Hypothalamus (tissue), 51 donors: ENCODE results near the gene PAIP1.
"Not testable (repeated sequence)": the region's sequence is repeated elsewhere in the genome, so short reads cannot be mapped to it uniquely, and the experiment has no call there.

Experiments used
- DNase-seq, 51 donors: peaks; one replicate each; lab custom pipeline; 2025; lab: John Stamatoyannopoulos, UW

The PAIP1 gene, protein sequence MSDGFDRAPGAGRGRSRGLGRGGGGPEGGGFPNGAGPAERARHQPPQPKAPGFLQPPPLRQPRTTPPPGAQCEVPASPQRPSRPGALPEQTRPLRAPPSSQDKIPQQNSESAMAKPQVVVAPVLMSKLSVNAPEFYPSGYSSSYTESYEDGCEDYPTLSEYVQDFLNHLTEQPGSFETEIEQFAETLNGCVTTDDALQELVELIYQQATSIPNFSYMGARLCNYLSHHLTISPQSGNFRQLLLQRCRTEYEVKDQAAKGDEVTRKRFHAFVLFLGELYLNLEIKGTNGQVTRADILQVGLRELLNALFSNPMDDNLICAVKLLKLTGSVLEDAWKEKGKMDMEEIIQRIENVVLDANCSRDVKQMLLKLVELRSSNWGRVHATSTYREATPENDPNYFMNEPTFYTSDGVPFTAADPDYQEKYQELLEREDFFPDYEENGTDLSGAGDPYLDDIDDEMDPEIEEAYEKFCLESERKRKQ

DNA sequence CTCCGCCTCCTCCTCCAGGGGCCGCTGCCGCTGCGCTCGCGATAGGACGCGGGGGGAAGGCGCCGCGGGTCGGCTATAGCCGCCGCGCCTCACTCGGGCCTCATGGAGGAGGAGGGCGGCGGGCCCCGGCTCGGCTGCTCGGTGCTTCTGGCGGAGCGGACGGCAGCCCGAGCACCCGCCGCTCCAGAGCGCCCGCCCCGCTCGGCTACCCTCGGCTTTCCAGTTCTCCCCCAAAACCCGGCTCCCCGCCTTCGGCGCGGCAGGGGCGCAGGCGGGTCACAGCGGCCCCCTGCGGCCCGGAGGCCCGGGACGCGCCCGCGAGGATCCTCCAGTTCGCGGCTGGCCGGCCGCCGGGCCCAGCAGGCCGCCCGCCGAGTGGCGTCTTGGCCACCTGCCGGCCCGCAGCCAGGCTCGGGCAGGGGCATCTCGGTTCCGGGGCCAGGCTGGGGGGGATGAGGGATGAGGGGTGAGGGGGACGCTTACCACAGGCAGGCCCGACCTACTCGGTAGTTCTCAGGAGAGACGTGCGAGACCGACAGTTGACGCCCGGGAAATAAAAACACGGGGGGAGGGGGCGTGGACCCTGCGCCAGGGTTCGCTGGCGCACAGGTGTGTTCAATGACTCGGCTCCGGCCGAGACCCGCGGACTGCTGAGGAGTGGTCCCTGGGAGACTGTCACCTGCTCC, at the start of gene PAIP1:
Gene PAIP1, minus strand, starts transcription at position 221 of the 686 bp plus-strand sequence. CDS start 231 bp downstream, outside the sequence.
- peak; percentile 8 to 91 (median 71) for DNase-seq

DNA sequence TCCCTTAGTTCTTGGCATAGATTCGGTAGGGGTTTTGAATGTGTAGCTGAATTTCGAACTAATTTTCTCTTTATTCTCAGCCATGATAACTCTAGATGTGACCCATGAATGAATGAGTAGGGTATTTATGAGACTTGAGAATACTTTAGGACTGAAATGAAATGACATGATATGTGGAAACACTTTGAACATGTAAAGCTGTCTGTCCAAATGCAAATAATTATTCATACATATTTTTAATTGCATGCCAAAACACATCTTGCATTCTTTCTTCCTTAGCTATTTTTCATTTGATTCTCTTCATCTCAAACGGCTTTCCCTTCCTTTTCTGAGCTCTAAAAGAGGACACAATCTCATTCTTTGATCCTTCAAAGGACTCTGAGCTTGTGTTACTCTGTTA, 49.5 kb upstream of the PAIP1 start:
- no peak for DNase-seq

DNA sequence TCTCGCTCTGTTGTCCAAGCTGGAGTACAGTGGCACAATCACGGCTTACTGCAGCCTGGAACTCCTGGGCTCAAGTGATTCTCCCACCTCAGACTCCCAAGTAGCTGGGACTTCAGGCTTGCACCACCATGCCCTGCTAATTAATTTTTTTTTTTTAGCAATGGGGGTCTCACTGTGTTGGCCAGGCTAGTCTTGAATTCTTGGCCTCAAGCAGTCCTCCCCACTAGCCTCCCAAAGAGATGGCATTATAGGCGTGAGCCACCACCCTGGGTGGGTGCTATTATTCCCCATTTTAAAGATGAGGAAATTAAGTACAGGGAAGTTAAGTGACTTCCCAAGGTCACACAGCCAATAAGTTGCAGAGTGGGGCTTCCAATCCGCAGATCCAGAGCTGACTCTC, 47.8 kb upstream of the PAIP1 start:
- no peak for DNase-seq

DNA sequence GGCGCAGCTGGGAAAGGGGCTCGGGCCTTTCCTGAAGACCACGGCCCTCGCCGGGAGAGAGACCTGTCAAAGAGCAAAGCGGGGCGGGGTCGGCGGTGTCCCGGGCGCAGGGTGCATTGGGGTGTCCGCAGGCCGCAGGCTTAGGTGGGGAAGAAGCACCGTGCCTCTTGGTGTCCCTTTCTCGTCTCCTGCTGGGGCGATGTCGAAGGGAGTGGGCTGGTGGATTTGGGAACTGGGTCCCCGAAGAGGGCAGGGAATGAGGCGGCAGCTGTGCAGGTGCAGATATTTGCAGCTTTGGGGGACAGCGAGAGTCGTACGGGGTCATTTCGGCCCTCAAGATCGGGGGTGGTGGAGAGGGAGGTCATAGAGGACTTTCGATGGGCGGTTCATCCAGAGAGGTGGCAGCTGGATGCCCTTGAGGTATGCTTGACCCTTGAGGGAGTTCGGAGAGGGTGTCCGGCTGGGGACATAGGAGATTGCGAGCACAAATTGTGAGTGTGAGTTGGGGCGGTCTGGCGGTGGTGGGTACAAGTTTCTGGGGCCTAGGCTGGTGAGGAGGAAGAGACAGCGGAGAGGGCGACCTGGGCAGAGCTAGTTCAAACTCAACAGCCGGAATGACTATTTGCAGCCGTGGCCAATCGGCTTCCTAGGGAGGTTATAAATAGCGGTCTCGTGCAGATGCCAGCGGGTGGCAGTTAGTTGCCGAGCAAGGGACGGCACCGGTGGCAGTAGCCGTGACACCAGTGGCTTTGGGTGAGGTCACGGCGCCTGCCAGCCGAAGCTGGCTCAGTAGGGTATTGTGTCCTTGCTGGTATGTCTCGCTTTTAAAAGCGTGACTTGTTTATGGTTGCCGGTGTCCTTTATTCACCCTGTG, 46.7 kb upstream of the PAIP1 start:
- DNase-seq: peak; percentile 14 to 72 (median 45)

DNA sequence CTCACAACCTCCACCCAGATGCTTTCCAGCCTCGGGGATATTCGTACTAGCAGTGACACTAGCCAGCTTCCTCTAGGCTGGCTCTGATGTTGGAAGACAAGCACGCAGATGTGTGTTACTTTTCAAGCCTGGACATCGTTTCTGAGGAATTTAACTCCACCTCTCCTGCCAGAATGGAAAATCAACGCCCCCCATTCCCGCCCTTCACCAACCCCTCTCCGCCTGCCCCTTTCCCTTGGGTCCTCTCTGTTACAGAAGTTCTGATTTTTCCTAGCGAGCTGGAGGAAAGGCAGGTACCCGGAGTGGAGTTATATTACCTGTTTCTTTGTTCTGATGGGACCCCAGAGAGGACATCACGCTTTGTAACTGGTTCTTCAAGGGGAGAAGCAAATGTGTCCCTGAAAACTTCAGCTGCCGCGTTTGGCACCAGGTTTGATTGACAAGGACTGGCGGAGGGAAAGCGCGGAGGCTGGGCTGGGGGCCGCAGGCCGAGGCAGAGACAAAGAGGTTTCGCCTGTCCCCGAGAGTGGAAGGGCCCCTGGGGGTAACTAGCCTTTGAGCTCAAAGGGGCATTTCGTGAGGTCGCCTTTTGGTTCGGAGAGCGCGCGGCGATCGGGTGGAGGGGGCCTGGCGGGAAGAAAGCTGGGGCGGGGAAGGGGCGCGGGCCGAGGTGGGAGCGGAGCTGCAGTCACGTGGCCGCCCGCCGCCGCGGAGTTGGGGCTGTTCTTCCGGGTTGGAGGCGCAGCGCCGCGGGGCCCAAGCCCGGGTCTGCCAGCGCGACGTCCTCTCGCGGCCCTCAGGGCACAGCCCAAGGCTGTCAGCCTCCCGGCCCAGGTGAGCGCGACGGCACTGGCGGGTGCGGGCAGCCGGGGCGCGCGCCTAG, 45.8 kb upstream of the PAIP1 start, which contains the start of gene NNT:
Gene NNT, plus strand, starts transcription at position 720 of the 883 bp plus-strand sequence. CDS start 6,016 bp downstream, outside the sequence.
- peak; percentile 23 to 86 (median 64) for DNase-seq

DNA sequence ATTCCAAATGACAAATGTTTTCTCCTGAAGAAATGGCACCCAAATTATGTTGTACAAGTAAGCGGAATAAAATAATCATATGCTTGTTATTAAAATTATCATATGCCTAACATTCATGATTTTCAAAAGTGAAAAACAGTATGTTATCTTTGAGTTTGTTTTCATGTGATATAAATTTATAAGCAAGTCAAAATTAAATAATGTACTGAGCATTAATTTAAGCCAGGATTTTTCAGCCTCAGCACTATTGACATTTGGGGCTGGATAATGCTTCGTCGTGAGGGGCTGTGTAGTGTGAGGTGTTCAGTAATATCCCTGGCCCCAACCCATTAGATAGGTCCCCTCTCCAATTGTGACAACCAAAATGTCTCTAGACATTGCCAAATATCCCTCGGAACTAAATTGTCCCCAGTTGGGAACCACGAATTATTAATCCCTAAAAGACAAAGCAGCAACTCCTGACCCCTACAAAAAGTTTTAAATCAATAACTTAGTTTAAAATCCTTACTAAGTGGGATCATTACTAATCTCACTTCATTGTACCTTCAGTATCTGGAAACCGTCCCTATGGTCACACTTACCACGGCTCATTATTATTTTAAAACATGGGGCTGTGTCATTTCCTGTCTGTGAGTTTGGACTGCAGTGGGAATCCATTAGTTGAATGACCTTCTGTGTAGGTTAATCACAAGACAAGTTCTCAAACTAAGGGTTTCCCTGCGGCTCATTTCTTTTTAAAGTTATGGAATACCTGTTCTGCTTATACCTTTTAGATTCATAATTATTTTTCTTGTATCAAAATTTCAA, 44.8 kb upstream of the PAIP1 start:
- DNase-seq: no peak

DNA sequence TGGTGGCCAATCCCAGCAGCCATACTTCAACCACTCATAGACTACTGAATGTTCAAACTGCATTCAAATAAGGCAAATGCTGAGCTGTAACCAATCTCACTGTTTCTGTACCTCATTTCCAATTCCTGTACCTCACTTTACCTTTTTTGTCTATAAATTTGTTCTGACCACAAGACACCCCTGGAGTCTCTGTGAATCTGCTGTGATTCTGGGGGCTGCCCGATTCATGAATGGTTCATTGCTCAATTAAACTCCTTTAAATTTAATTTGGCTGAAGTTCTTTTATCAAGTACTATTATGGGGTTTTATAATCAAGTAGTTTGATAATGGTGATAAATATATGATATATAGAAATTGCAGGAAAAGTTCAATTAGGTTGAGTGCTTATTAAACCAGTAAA, 42.0 kb upstream of the PAIP1 start:
- DNase-seq: not testable (repeated sequence)

DNA sequence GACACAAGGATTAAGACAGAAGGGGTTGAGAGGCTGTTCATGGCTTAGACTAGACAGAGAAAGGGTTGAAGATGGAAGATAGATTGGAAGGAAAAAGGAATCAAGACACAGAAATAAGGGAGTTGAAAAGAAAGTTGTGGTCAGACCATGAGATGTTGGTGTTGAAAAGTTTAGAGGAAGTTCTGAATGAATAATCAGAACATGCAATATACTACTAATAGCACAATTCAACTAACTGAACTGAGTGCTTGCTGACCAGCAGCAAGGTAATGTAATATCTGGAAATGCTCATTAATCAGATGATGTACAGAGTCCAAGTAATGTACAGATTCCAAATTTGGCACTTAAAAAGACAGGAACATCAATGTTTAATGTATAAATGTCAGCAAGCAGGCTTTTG, 35.5 kb upstream of the PAIP1 start:
- DNase-seq: no peak

DNA sequence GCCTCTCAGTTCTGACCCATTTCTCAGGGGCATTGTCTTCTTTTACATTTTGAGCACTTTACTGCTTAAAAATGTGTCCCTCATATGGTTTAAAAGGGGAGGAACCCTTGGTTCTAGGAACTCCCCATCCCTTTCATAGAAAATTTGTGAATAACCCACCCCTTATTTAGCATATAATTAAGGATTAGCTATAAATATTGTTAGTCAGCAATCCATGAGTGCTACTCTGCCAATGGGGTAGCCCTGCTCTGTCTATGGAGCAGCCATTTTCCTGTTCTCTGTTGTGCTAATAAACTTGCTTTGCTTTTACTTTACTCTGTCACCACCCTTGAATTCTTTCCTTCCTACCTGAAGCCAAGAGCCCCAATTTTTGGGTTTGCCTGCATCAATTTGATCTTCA, 33.8 kb upstream of the PAIP1 start:
- DNase-seq: no peak

DNA sequence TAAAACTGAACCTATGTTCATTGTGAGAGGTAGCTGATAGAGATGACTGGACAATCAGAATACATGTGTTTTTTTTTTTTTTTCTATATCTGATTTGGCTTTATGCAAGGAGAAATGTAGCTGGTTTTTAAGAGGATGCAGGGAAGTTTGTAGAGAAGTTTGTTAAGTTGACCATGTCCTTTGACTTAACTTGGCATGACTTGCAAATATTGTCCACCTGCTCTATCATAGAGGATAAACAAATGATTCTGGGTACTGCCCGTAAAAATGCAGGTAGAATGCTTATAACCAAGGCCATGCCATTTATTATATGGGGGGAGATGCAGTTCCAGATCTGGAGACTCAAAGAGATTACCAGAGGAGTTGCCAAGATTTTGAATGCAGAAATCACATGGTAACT, 32.4 kb upstream of the PAIP1 start:
- no peak for DNase-seq

DNA sequence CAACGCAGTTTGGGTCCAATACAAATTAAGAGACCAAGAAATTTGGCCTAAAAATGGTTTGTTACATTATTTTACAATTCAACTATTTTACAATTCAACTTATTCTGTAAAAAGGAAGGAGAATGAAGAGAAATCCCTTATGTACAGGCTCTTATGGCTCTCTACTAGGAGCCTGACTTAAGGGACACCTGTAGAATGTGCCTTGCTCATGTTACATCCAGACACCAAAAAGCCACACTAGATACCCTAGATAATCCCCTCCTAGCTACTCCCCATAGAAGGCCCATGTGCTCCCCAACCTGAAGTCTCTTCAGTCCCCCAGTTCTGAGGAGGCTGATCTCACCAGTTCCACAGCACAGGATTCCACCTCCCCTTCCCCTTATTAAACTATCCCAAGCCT, 32.0 kb upstream of the PAIP1 start:
- no peak for DNase-seq

DNA sequence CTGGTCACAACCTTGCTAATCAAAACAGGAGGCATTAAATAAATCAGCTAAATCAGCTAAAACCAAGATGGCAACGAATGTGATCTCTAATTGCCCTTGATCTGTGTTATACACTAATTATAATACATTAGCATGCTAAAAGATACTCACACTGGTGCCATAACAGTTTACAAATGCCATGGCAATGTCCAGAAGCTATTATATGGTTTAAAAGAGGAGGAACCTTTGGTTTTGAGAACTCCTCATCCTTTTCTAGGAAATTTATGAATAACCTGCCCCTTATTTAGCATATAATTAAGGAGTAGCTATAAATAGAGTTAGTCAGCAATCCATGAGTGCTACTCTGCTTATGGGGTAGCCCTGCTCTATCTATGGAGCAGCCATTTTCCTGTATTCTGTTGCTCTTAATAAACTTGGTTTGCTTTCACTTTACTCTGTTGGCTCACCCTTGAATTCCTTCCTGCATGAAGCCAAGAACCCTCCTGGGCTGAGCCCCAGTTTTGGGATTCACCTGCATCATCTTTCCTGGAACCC, 27.4 kb upstream of the PAIP1 start:
- DNase-seq: no peak

DNA sequence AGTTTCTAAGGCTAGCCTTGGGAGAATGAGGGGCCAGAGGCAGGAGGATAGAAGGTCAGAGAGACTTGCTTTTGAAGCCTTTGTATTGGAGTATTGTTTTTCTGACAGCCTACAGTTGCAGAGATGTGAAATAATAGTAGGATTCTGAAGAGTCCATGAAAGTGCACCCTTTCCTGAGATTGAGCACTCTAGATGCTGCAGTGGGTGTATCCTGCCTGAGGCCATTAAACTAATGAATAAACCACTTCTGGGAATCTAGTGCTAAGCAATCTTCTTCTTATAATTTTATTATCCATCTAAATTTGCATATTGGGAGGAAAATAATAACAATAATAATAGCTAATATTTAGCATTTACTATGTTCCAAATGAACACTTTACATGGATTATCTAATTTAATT, 26.8 kb upstream of the PAIP1 start:
- DNase-seq: no peak

DNA sequence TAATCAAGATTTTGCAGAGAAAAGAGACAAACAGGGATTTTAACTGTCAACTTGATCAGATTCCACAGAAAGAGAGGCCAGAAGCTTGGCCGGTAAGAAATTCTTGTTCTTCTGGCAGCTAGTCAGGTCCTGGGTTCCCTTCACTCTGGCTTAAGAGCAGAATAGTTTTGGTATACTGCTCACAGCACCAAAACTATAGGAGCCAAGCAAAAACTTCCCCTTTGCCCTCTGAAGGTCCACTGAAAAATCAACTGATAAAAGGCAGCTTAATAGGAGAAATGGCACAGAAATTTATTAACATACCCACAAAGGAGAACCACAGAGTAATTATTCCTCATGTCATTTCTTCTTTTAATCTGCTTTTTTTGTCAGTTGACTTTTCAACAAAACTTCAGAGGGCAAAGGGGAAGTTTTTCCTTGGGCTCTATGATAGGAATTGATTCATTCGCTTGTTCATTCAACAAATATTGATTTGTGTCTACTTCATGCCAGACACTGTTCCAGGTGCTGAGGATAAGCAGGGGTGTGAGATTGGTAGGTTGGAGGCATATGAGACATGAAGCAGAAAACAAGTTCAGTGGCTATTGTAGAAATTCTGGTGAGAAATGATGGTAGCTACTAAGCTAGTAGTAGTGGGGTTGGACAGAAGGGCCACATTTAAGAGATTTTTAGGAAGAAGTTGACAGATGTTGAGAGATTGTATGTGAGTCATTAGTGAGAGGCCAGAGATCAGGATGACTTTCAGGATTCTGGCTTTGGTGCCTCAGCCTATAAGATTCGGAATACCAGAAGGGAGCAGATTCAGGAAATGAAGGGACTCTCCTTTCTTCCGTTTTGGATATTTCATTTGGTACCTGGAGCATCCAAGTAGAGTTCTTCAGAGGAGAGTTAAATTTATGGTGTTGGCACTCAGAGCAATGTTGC, 25.5 kb upstream of the PAIP1 start:
- no peak for DNase-seq

DNA sequence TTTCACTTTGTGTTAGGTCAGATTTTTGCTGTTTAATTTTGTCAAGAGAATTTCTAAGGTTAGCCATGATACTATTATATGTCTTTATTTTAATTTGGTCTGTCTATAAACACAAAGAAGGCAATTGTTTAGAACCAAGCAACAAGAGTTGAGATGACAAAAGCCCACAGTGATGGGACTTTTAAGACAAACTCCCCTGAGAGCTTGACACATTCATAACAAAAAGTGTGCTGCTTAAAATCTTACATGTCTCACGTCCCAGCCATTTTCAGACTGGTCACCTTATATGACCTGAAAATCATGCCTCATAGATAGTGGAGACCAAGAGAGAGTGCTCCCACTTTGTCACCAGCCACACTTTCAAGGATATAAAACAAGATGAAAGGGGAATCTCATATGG, 24.5 kb upstream of the PAIP1 start:
- no peak for DNase-seq

DNA sequence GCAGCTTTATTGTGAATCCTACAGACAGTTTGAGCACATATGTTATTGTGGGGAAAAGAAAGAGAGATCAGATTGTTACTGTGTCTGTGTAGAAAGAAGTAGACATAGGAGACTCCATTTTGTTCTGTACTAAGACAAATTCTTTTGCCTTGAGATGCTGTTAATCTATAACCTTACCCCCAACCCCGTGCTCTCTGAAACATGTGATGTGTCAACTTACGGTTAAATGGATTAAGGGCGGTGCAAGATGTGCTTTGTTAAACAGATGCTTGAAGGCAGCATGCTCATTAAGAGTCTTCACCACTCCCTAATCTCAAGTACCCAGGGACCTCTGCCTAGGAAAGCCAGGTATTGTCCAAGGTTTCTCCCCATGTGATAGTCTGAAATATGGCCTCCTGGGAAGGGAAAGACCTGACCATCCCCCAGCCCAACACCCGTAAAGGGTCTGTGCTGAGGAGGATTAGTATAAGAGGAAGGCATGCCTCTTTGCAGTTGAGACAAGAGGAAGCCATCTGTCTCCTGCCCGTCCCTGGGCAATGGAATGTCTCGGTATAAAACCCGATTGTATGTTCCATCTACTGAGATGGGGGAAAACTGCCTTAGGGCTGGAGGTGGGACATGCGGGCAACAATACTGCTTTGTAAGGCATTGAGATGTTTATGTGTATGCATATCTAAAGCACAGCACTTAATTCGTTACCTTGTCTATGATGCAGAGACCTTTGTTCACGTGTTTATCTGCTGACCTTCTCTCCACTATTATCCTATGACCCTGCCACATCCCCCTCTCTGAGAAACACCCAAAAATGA, 23.7 kb upstream of the PAIP1 start:
- not testable (repeated sequence) for DNase-seq

DNA sequence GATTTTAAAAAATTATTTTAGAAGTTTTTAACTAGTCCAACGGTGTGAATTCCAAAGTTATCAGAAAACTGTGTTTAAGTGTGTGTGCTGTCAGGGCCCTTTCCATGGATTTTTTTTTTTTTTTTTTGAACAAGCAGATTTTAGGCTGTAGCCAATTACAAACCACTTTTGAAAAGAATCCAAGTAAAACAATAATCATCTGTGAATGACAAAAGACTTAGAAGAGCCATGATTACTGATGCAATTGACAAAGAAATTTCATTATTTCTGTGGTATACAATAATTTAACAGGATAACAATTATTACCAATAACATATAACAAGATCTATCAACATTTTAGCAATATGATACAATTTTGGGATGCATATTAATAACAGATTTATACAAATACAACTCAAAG, 16.2 kb upstream of the PAIP1 start:
- DNase-seq: no peak
